Uterus (tissue), 4 donors: ENCODE results near the gene CTBP1. TPM values are rescaled to one million over a fixed set of nuclear protein-coding genes. Genes with fewer than 3 reads are reported as not detected.

Experiments used
- DNase-seq, 2 donors: peaks; one replicate each; pipeline ENCODE4 v3.0.0-alpha.2; 2019 to 2020
- H3K27ac ChIP-seq, 2 donors: fragments of 200-600 bp; sonication (generic); 1 replicate in 1 of 2; 2 replicates in 1 of 2; pipeline ENCODE4 v1.5.1; 2016 to 2018
- H3K27me3 ChIP-seq, 2 donors: fragments of 200-600 bp; sonication (generic); one replicate each; pipeline ENCODE4 v1.5.1; 2018 to 2019; ENCODE audit warnings: control low read depth in 1 of 2
- H3K36me3 ChIP-seq, 2 donors: fragments of 200-600 bp; sonication (generic); one replicate each; pipeline ENCODE4 v1.5.1; 2019; ENCODE audit warnings: control low read depth in 1 of 2
- H3K4me1 ChIP-seq, 2 donors: fragments of 200-600 bp; sonication (generic); one replicate each; pipeline ENCODE4 v1.5.1; 2018 to 2019; ENCODE audit warnings: control low read depth in 1 of 2
- H3K4me3 ChIP-seq, 2 donors: fragments of 200-600 bp; sonication (generic); 1 replicate in 1 of 2; 2 replicates in 1 of 2; pipeline ENCODE4 v1.5.1; 2018 to 2019; ENCODE audit warnings: mild to moderate bottlenecking in 1 of 2
- H3K9me3 ChIP-seq, 2 donors: fragments of 200-600 bp; sonication (generic); one replicate each; pipeline ENCODE4 v1.5.1; 2019; ENCODE audit warnings: control low read depth in 1 of 2
- POLR2A ChIP-seq, 2 donors: fragments of 450-650 bp; IDR thresholded peaks; one replicate each; pipeline ENCODE4 v1.6.1; 2016; ENCODE audit warnings: antibody characterized with exemption in 2 of 2, mild to moderate bottlenecking in 1 of 2, moderate library complexity in 1 of 2
- intact Hi-C: fragments of 100-400 bp; cut with DNase I; formaldehyde crosslinking; loops from one replicate; pipeline ENCODE4 v1.15.1; 2023; ENCODE audit warnings: low total_unique reads
- total RNA-seq, 4 donors: library from RNA; depleted of rRNA in 3 of 4; stranded (reverse); fragments of >200 nt in 3 of 4; gene quantifications; one replicate each; pipeline versions ENCODE4 v1.1.0 to v1.2.4, GENCODE V29; 2014 to 2023
- TF ChIP-seq, protein P1 (sequence below), 4 experiments: fragments of 200-600 bp in 2 of 4; fragments of 450-650 bp in 2 of 4; sonication (generic) in 2 of 4; IDR thresholded peaks; one replicate each; pipeline ENCODE4 v1.5.1; 2016 to 2019; ENCODE audit warnings: antibody characterized with exemption in 4 of 4, mild to moderate bottlenecking in 2 of 4, moderate library complexity in 1 of 4
- donor health status: DM: yes; HTN: yes; CAD: no.

CTBP1 gene
- total RNA-seq: 100 to 1,000 TPM; 104 to 193 (median 162) TPM

DNA sequence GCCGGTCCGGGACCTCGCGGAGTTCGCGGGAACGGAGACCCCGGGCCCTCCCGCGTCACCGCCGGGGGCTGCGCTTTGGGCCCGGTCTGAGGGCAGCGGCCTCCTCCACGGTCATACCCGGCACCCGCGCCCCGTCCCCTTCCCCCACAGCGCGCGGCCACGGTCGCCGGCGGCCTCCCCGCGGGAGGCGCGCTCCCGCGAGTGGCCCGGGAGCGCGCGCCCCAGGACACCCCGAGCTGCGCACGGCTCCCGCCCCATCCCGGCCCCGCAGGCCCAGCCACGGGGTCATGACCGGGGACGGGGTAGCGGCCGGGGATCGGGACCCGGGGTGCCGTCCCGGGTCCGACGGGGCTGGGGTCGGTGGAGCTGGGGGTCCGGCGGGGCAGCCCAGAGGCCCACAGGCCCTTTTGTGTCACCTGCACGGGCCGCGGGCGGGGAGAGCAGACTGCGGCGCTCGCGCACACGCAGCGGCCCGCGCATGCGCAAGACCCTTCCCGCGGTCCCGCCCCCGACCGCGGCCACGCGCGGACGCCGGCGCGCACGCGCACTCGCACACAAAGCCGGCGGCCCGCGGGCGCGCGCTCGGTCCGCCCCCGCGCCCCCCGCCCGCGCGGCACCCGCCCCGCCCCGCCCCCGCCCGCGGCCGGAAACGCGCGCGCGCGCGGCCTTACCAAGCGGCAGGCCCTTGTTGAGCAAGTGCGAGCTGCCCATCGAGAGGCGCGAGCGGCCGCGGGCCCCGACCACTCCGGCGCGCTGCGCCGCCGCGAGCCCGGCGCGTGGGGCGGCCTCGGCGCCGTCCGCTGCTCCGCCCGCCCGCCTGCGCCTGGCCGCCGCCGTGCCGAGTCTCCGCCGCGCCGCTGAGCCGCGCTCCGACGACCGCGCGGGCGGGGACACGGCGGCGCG lies at the start of gene CTBP1:
TSS of gene CTBP1 (minus strand) at position 886 of the 903 bp plus-strand sequence. CDS start 7,799 bp downstream, outside the sequence.
- peak within 1 kb of the TSS; percentile 50 to 75 for H3K4me3 ChIP-seq
- peak; percentile 68 to 84 for DNase-seq
- no peaks in the 10 kb centered on the region for H3K9me3 ChIP-seq
- H3K27ac ChIP-seq: peak within 1 kb of the TSS; percentile 95 to 98
- intact Hi-C loops: loop anchor here (5.0 kb wide), 3 partner anchors 36 to 99 kb away; partner anchors contain the start of gene UVSSA
- peak in 1 of 2 donors; percentile 77 for TF ChIP-seq POLR2A (IDR thresholded peaks at IDR 0.05)
- TF ChIP-seq, protein P1, sequence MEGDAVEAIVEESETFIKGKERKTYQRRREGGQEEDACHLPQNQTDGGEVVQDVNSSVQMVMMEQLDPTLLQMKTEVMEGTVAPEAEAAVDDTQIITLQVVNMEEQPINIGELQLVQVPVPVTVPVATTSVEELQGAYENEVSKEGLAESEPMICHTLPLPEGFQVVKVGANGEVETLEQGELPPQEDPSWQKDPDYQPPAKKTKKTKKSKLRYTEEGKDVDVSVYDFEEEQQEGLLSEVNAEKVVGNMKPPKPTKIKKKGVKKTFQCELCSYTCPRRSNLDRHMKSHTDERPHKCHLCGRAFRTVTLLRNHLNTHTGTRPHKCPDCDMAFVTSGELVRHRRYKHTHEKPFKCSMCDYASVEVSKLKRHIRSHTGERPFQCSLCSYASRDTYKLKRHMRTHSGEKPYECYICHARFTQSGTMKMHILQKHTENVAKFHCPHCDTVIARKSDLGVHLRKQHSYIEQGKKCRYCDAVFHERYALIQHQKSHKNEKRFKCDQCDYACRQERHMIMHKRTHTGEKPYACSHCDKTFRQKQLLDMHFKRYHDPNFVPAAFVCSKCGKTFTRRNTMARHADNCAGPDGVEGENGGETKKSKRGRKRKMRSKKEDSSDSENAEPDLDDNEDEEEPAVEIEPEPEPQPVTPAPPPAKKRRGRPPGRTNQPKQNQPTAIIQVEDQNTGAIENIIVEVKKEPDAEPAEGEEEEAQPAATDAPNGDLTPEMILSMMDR (IDR thresholded peaks at IDR 0.05): no peak
- H3K4me1 ChIP-seq: peaks cover 8 to 43% of the 10 kb centered on the region in 2 donors
- H3K27me3 ChIP-seq: no peaks in the 10 kb centered on the region
- H3K36me3 ChIP-seq: no peaks in the 10 kb centered on the region

DNA sequence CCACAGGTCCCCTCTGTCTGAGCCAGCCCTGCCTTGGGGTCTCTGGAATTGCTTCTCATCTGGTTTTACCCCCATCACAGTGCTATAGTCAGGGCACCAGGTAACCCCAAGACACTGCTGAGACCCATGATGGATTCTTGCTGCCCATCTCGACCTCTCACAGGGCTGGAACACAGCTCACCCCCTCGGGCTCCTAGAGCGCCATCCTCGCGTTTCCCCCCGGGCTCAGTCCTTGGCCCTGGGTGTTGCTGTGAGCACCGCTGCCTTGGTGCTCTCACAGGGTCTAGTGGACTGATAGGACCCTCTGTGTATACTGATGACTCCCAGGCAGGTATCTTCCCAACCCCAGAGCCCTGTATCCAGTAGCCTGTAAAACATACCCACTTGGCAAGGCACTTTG lies 49.5 kb upstream of the CTBP1 start:
- DNase-seq: no peak
- intact Hi-C loops: no loop called here
- H3K36me3 ChIP-seq: no peaks in the 10 kb centered on the region

DNA sequence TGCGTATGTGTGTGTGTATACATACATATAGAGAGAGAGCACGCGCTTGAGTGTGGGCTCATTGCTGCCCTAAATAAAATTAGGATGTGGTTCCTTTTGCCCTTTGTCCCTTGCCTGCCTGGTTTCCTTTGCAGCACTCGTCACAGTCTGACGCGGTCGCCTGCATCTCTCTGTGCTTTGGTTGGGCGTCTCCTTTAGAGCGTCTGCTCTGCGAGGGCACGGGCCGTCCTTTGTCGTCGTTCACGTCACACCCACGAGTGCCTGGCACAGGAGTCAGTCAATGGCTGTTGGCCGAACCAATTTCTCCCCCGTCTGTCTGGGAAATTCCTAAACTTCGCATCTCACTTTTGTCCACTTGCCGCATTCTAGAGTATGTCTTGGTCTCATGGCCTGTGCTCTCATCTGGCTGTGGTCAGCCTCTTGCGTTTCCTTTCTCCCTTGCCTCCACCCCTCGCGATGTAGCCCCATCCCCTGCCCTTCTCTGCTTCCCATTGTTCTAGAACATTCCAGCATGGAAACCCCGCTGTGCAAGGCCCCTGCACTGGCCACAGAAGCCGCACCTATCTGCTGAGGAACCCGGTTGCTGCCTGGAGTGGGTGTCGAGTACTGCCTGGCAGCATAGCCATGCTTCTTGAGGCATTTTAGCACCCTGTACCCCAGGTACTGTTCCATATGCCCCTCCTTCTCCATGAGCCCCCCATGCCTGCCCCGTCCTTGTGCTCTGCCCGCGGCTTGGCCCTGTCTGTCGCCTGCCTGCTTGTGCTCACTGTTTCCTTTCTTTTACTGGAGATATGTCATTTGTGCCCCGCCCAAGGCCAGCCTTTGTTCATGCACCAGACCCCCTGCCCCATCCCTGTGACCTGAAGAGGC lies 48.8 kb upstream of the CTBP1 start:
- intact Hi-C loops: no loop called here
- TF ChIP-seq, protein P1 (IDR thresholded peaks at IDR 0.05): no peak
- TF ChIP-seq POLR2A (IDR thresholded peaks at IDR 0.05): no peak
- Histone ChIP-seq H3K9me3 (no peaks in the 10 kb centered on the region), H3K27ac (no peak overlapping the region), H3K36me3 (no peaks in the 10 kb centered on the region), H3K27me3 (no peaks in the 10 kb centered on the region), H3K4me1 (peaks cover 0 to 7% of the 10 kb centered on the region in 2 donors), H3K4me3 (no peak overlapping the region)
- no peak for DNase-seq

More for the DNA sequence above, 49.5 kb upstream of the CTBP1 start:
- Histone ChIP-seq H3K9me3 (no peaks in the 10 kb centered on the region), H3K27ac (no peak overlapping the region), H3K4me1 (peaks cover 0 to 7% of the 10 kb centered on the region in 2 donors), H3K4me3 (no peak overlapping the region), H3K27me3 (no peaks in the 10 kb centered on the region)
- TF ChIP-seq, protein P1 (IDR thresholded peaks at IDR 0.05): no peak
- no peak for TF ChIP-seq POLR2A (IDR thresholded peaks at IDR 0.05)

DNA sequence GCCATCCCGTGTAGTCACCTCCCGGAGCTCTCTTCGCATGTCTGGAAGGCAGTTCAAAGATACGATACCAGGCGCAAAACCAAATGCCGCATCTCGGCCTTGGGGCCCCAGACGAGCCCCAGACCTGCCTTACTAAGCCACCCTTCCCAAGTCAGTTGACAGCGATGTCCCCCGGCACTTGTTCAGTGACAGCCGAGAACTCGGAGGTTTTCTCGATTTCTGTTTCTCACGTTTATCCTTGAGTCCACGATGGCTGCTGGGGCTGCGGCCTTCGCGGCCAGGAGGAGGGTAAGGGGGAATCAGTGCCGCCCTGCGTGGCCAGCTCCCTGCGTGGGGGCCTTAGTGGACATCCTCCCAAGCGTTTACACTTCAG lies 48.1 kb upstream of the CTBP1 start:
- Histone ChIP-seq H3K9me3 (no peaks in the 10 kb centered on the region), H3K4me3 (no peak overlapping the region), H3K27me3 (no peaks in the 10 kb centered on the region), H3K36me3 (no peaks in the 10 kb centered on the region), H3K4me1 (peaks cover 0 to 7% of the 10 kb centered on the region in 2 donors), H3K27ac (no peak overlapping the region)
- TF ChIP-seq, protein P1 (IDR thresholded peaks at IDR 0.05): no peak
- no peak for TF ChIP-seq POLR2A (IDR thresholded peaks at IDR 0.05)
- DNase-seq: no peak
- intact Hi-C loops: no loop called here
